ENCODE data around the gene DGKB.

The DGKB gene

DNA sequence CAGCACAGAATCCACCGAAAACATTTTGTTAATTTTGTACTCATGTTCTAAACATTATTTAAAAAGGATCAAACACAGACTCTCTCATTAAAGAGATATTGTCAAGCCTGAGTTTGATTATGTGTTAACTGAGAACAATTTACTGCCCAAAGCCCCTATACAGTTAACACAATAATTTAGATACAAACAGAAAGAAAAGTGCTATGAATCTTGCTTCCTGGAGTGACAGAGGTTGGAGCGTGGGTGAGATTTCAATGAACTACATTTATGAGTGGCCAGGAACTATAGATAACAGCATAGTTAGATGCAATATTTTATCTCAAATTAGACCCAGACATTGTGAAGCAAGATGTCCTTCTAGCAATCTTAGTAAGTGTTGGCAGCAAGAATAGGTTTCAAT, 464.2 kb downstream of the DGKB start:
- no peak for DNase-seq

DNA sequence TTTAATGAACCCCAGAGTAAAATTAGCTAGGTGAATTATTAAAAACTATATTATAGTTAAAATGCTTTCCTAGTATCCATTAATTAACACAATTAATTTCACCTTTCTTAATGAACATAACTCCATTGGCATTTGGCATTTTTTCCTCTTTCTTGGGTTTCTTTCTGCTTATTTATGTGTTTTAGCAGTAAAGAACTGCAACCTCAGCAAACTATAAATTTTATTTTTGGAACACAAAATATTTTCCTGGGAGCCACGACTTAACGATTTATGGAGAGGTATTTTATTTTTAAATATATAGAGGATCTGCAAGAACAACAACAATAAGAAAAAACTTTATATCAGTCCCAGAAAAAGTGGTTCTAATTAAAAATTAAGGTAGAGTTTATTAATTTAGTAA, 465.7 kb downstream of the DGKB start:
- DNase-seq: no peak

DNA sequence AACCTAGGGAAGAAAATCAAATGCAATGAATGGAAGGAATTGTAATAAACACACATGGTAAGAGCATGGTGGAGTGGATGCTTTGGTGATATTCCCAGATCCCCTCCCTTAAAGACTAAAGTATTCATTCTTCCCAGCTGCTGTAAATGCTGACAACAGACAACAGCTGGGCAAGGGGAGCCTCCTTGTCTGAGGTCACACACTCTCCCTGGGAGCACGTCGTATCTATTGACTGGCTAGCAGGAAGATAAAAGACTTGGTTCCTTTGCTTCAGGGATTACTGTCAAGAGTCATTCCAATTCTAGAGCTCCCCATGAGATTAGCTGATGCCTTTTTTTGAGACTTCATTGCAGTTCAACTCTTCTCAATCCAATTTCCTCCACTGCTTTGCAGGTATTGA, 469.6 kb downstream of the DGKB start:
- DNase-seq: no peak

DNA sequence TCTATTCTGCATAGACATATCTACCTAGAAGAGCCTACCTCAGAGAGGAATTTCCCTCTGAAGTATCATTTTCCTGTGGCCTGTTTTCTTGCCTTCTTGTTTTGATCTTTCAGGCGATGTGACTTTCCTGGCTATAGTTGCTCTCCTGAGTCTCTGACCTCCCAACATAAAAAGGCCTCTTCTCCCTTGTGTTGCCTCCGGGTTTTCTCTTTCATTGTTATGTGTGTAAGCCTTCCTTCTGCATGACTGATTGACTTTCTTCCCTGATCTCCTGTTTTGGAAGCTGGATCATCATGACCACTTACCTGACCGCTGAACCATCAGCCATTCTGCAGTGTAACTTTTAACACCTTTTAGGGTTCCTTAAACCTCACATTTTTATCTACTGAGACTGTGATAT, 471.6 kb downstream of the DGKB start:
- DNase-seq: no peak

DNA sequence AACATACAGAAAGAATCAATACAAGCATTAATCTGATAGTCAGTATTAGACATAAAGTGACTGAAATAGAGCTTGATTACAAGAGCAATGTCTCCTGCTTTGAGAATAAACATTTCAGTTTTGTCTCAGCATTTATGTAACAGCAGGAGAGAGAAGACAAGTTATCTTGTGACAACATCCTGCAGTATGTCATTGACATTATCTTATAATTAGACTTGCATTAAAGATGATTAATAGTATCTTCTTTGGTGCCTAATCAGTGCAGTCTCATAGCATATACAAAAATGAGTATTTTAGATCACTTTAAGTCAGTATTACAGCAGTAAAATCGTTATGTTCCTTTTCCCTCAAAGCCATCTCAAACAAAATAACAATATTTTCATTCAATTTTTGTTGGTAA, 477.0 kb downstream of the DGKB start:
- no peak for DNase-seq

DNA sequence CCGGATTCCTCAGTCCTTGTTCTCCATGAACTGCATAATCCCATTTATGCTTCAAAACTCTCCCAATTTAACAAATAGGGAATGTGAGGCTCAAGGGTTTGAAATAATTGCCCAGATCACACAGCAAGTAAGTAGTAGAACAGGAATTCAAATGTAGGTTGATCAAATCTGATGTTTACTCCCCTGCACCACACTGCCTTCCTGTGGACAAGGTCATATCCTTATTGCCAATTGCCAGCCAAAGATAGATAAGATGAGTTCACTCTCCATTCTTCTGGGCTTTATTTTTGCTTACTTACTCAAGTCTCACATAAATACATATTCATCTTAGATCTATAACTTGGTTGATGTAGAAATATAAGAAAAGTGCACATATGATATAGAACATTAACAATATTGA, 477.9 kb downstream of the DGKB start:
- no peak for DNase-seq

DNA sequence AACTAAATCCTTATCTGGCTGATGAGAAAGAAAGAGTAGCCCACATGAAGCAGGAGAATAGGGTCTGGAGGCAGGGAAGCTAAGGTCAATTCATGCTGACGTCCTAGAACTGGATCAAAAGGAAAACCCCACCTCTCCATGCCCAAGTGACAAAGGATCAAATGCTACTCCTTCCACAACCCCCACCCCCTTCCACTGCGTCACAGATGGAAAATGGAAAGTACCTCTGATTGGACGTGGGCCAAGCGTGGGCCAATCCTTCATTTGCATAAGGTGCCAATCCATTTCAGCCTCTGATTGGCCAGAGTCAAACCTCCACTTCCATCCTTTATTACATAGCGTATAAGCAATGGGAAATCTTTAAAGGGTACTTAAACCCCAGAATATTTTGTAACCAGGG, 481.8 kb downstream of the DGKB start:
- DNase-seq: no peak

DNA sequence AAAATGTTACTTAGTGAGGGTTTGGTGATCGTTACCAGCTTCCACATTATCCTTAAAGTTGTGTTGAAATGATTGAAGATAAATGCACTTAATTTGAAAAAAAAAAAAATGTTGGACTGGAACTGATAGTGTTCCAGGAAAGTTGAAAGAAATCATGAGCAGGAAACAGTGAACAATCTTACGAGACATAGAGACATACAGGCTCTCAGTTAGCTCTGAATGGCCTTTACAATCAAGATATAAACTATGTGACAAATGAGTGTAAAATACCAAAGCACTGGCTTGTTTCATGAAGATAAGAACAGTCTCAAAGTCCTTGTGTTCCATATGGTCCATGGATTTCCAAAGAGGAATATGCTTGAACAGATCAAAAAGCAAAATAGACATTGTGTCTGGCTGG, 483.0 kb downstream of the DGKB start:
- DNase-seq: no peak

DNA sequence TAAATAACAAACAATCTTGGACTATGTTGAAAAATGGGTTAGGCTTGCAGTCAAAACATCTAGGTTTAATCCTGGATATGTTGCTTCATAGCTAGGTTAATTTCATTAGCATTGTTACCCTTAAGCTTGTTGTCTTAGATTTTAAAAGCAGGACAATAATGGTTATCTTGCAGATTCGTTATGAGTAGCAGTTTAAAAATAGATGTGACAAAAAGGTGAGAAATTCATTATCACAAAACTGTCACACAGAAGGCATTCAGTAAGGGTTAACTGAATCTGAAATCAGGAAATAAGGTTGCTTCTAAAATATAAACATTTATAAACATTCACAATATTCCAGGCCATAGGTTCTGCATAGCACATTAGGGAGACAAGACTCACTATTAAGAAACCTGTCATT, 483.9 kb downstream of the DGKB start:
- no peak for DNase-seq

DNA sequence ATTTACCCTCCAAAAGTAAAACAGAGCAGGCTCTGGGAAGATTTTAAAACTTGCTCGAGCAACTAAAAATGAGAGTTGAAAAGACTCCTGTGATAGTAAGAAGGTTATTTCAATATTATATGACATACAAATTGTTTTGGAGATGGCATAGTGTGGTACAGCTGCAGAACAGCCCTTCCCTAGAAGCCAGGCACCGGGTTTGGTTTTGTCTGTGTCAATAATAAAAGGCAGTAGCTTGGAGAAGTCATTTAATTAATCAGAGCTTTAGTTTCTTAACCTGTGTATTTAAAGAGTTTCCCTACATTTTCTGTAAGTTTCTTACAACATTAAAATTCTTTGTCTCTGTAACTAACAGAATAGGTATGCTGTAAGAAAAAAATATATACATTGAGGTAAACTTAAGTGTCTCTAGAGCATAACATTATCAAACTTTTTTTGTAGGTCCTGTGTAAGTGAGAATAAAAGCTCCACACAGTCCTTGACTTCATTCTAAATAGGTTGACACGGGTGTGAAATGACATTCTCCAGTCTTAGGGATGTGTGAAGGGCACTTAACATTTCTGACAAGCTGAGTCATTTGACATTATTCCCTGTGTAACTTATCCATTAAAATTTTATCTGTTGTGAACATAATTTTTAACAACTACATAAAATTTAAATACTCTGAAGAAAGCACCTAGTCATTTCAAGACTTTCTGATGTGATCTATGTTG, 488.1 kb downstream of the DGKB start:
- DNase-seq: no peak

DNA sequence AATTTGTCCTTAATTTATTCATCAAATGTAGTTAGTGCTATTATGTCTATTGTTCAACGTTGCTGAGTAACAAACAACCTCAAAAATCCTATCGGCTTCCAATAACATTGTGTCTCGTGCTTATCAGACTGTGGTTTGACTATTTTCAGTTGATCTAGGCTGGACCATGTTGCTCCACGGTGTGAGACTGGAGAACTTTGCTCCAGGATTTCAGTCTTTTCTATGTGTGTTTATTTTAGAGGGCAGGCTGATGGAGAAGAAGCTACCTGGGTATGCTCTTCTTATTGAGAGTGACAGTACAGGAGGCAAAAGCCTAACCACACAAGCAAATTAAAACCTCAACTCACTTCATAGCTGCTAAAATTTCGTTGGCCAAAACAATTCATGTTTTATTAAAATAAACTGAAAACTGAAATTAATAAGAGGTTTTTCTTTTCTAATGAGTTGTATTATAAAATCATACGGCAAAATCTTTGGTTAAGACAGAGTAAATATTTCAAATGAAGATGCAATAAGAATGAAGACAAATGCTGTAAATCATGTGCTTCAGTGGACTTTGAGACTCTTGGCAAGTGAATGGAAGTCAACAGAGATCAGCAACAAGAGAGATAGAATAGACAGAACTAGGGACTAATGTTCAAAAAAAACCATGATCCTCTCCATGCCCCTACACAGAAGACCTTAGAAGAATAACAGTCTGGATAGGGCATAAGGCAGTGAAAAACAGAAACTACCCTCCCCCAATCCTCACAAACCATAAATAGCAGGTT, 495.1 kb downstream of the DGKB start:
- no peak for DNase-seq

DNA sequence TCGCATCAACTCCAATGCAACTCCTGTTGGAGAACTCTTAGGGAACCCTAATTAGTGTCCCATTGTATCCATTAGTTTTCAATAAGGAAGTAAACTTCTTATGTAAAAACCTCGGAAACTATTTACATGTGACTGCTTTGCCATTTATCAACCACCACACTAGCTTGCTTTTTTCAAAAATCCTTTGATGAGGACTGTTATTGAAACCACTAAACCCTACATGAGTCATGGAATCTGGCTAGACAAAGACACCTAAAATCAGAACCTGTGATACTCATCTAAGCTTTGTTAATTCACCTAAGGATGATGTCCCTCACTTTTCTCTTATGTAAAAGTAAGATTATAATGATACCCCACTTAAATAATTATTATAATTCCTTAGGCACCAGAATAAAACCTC, 499.0 kb downstream of the DGKB start:
- no peak for DNase-seq

DNA sequence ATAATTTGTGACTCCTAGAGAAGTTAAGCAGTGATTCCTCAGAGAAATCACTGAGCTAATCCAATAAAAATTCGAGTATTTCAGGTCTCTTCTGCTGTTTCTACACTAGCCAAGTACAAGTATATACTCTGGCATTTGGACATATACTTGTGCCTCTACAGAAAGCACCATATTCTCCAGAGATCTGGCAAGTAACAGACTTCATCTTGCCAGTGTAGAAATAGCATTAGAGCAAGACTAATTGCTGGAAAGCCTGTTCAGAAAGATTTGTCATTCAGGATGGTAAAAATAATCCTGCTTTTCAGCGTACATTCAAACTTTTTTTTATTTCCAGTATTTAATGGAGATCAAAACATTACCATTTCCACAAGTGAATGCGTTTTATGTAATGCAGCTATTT, 502.3 kb downstream of the DGKB start:
- no peak for DNase-seq

DNA sequence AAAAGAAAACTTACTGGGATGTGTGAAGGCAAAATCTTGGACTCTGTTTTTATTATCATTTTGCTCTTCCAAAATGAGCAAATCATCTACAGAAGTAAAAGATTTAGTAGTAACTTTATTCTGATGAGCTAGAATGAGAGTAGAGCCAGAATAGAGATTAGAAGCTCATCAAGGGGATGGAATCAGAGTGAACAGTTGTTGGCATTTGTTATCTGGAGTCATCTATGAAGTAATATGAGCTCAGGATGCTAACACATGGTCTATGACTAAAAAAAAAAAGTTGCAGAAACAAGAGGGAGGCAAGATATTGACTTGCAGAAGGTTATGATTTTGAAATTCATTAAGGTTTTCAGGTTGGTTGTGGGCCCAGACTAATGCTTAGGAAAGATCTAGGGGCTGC, 504.0 kb downstream of the DGKB start:
- no peak for DNase-seq

DNA sequence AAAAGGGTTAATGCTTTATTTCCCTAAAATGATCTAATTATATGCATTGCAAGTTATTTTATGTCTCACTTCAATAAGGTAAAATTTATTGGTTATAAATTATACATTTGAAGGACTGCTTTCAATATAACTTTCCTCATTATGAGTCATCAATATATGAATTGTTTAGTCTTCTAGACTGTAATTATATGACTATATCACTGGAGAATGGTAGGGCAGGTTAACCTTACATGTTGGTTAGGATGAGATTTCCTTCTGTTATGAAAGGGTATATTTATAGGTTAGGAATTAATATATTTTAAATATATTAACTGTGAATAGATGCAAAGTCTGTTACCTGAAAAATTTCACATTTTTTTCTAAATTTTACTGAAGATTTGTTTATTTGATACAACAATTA, 506.7 kb downstream of the DGKB start:
- DNase-seq: no peak

DNA sequence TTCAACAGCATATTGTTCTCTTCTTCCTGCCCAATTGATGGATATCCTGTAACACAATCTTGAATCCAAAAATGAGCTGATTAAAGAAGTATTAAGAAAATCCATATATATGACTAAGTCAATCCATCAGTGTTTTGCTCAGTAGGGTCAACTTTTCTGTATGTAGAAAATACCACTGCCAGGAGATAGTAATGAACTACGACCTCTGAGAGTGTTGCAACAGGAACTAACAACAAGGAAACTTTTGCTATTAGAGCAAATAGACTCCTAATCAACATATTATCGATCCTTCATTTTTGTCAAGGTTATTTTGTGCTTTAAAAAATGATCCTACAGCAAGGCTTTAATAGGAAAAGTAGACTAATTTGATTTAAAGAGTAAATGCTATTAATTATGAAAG, 507.8 kb downstream of the DGKB start:
- no peak for DNase-seq

DNA sequence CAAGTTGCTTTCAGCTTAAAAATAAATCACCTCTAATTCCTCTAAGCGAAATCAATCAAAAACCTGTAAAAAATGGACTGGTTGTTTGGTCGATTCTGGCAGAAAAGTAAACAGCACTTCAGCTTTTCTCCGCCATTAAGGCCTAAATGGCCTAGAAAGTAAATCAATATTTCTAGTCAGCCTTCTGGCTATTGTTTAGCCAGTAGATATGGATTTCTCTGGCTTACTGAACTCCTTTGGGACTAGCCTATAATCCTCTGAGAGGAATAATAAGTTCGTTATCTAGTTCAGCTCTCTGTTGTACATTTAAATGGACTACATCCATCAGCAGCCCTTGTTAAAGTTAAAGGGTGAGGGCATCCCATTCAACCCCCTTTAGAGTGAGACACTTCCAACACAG, 513.0 kb downstream of the DGKB start:
- DNase-seq: no peak

DNA sequence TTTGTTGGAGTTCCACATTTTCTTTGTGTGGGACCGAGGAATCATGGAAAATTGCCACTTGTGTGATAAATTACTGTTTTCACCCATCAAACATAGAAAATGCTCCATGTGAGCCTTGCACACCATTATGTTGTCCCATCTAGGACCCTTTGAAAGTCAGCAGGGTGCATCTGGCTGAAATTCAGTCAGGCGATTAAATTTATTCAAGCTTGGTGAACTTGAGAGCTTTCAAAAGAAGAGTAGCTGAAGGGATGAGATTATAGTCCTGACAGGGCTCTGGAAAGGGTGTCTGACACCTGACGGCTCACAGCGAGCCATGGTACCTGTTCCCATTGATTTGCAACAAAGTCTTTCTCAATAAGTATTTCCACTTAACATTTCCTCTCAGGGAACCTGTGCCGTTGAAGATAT, 513.4 kb downstream of the DGKB start:
- no peak for DNase-seq

DNA sequence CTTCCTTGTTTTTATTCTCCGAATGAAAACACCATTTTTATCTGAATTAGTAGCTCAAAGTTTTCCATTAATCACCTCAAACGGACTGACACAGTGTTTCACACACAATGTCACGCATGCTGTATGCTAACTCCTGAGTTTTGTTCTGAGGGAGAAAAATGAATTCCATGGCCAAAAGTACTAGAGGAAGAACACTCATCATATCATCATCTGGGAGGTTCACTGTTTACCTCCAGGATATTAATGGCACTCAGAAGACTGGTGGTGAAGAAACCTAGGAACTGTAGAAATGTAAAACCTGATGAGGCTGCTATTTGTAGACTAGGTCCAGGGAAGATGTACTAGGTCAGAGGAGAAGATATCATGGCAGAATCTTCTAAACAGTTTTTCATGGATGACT, 517.5 kb downstream of the DGKB start:
- no peak for DNase-seq

DNA sequence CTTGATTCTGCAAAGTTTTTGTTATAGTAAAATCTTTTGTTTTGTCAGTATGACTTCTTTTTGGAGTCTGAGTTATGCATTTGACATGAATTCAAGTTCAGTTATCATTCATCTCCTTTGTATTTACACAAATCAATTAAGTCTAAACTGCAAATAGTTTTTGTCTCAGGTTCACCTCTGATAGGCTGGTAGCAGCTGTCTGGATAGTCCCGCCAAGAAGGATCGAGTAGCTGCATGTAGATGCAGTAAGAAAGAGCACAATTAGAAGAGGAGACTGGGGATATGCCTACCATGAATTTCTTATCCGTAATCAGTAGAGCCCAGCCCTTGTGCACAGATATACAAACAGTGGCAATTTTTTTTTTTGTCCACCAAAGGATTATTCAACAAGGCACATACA, 520.6 kb downstream of the DGKB start:
- no peak for DNase-seq

DNA sequence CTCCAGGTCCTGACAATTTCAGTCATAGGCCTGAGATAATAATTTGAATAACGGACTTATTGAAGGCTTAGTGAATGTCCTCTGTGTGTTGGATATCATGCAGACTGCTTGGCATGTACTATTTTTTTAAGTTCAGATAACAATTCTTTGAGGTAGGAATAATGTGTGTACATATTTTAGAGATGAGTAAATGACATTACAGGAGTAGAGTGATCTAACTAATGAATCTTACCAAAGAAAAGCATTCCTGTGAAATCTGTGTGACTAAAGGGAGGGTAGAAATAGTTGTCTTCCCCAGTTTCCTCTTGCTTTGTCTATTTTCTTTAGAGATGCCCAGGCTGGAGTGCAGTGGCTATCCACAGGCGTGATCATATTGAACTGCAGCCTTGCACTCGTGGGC, 521.2 kb downstream of the DGKB start:
- no peak for DNase-seq

DNA sequence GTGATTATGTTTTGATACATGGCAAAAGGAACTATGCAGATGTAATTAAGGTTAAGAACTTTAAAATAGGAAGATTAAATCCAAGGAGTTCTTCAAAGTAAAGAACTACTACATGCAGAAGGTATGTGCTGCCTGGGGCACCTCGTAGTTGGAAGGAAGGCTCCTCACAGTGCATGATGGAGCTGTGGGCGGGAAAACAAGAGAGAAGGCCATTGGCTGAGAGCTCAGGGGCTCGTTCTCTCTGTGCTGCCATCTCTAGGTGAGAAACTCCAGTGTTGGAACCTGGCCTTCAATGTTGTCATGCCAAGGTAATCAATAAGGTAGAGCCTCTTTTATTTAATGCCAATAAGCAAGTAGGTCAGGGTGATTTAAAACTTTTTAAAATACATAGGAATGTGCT, 521.7 kb downstream of the DGKB start:
- no peak for DNase-seq

DNA sequence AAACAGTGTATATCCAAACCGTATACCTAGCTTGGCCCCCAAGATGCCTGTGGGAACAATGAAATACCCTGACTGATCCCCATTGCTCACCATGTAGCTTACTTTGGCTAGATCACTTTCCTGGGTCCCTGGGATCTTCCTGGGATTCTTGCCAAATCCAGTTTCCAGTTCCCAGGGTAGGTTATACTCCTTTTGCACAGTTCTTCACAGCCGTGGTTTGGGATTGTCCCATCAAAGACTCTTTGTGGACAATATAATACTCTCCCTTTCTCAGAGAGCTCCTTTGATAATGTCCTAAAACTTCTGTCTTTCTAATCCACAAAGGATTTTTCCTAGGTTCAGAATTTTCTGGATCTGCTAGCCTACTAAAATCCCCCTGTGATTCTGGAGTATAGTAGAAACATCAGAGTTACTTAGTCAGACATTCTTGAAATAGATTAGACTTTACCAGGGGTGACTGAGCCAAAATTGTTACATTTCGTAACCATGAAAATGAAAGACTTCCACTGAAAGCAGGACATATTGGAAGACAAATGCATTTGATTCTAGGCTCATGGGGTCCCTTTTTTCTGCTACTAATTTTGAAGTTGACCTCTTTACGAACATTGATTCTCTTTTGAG, 524.8 kb downstream of the DGKB start:
- DNase-seq: no peak

DNA sequence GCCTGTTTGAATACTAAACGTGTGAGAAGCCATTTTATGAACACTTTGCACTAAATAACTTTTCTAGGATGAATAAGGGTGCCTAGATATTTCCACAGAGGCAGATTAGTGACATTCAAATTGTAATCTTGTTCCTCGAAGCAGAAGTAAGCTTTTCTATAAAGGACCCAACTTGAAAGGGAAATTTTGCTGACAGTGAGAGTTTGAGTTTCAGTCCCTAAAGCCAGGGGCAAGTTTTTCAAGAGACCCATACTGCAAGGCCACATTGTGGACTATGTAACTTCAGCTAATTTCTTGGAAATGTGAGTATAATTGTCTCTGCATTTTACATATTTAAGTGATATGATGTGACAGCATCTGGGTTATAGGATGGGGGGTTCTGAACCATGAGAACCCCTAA, 525.8 kb downstream of the DGKB start:
- no peak for DNase-seq

DNA sequence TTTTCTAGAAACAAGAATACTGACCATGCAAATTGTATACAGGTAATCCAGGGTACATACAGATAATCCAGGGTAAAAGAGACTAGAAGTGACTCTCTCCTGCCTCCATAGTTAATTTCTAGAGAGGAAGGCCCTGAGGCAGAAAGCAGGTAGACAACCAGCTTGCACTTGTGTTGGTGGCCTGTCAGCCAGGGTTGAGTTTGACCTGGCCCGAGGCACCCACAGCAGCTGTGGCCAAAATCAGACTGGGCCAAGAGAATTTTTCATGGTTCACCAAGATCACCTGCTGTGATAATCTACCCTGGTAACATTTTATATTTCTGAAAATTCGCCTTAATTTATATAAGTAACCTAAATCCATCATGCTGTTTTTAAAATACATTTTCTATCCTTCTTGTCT, 526.6 kb downstream of the DGKB start:
- DNase-seq: no peak

Data from activated CD4-positive, alpha-beta T cell treated with anti-CD3 and anti-CD28 coated beads, Interleukin-2, Interleukin-6, amounts not matched to agents 100 ng/mL and 50 ng/mL, durations not matched to agents 16 hours and 8 hours (primary cell).